ENCODE results near the gene FBXW5.

FBXW5 gene

GRCh38 chr9:136930014-136930413 lies 14.5 kb downstream of the FBXW5 start:
- no peak for TF ChIP-seq SIN3A (IDR thresholded peaks at IDR 0.05; ENCODE audit: borderline replicate concordance, insufficient read depth, low read length)

GRCh38 chr9:136928591-136928990 lies 15.9 kb downstream of the FBXW5 start:
- TF ChIP-seq POLR2AphosphoS5 (IDR thresholded peaks at IDR 0.05; ENCODE audit: low read depth, low read length) (no peak), TAF1 (IDR thresholded peaks at IDR 0.05; ENCODE audit: borderline replicate concordance, insufficient read depth, low read length) (no peak), FOXP2 (optimal IDR thresholded peaks at IDR 0.05; ENCODE audit: borderline replicate concordance, extremely low read depth, extremely low read length, insufficient read depth) (no peak)

GRCh38 chr9:136927343-136928271 lies 16.9 kb downstream of the FBXW5 start:
- TF ChIP-seq REST (IDR thresholded peaks at IDR 0.05; ENCODE audit: insufficient read depth in 1 of 2, low read depth in 2 of 2, low read length in 2 of 2) (no peak), POLR2AphosphoS5 (IDR thresholded peaks at IDR 0.05; ENCODE audit: low read depth, low read length) (no peak), SIN3A (IDR thresholded peaks at IDR 0.05; ENCODE audit: borderline replicate concordance, insufficient read depth, low read length) (no peak), TAF1 (IDR thresholded peaks at IDR 0.05; ENCODE audit: borderline replicate concordance, insufficient read depth, low read length) (no peak), FOXP2 (optimal IDR thresholded peaks at IDR 0.05; ENCODE audit: borderline replicate concordance, extremely low read depth, extremely low read length, insufficient read depth) (no peak)

- TF ChIP-seq FOXP2 (optimal IDR thresholded peaks at IDR 0.05; ENCODE audit: borderline replicate concordance, extremely low read depth, extremely low read length, insufficient read depth) (no peak), TAF1 (IDR thresholded peaks at IDR 0.05; ENCODE audit: borderline replicate concordance, insufficient read depth, low read length) (no peak), POLR2AphosphoS5 (IDR thresholded peaks at IDR 0.05; ENCODE audit: low read depth, low read length) (no peak), SIN3A (IDR thresholded peaks at IDR 0.05; ENCODE audit: borderline replicate concordance, insufficient read depth, low read length) (no peak), REST (IDR thresholded peaks at IDR 0.05; ENCODE audit: insufficient read depth in 1 of 2, low read depth in 2 of 2, low read length in 2 of 2) (no peak)
Measured at GRCh38 chr9:136926749-136927148, 17.8 kb downstream of the FBXW5 start.

- no peak for TF ChIP-seq FOXP2 (optimal IDR thresholded peaks at IDR 0.05; ENCODE audit: borderline replicate concordance, extremely low read depth, extremely low read length, insufficient read depth)
- TF ChIP-seq REST (IDR thresholded peaks at IDR 0.05; ENCODE audit: insufficient read depth in 1 of 2, low read depth in 2 of 2, low read length in 2 of 2): no peak
- TF ChIP-seq TAF1 (IDR thresholded peaks at IDR 0.05; ENCODE audit: borderline replicate concordance, insufficient read depth, low read length): no peak
- TF ChIP-seq POLR2AphosphoS5 (IDR thresholded peaks at IDR 0.05; ENCODE audit: low read depth, low read length): no peak
Measured at GRCh38 chr9:136926154-136926704, 18.3 kb downstream of the FBXW5 start.
